Transverse colon (tissue), 4 donors: ENCODE results near the gene CDYL.

Source experiments
- CTCF ChIP-seq, 5 experiments: fragments of 200-600 bp in 3 of 5; fragments of 450-650 bp in 2 of 5; sonication (generic) in 3 of 5; IDR thresholded peaks; 1 replicate in 2 of 5; 2 replicates in 3 of 5; pipeline ENCODE4 v1.5.1; 2016 to 2017; ENCODE audit warnings: antibody characterized with exemption in 5 of 5, inconsistent platforms in 3 of 5, mild to moderate bottlenecking in 2 of 5, moderate library complexity in 1 of 5
- POLR2AphosphoS5 ChIP-seq, 3 donors: sonication (generic); formaldehyde crosslinking; IDR thresholded peaks; one replicate each; pipeline ENCODE4 v1.6.1; 2016; ENCODE audit warnings: antibody characterized with exemption in 3 of 3

- TF ChIP-seq POLR2AphosphoS5 (IDR thresholded peaks at IDR 0.05) (no peak), CTCF (IDR thresholded peaks at IDR 0.05) (no peak)
These were observed 44.6 kb downstream of the CDYL start for GRCh38 chr6:4820704-4821276.
